ENCODE data around the gene COL6A2.
"Not testable (repeated sequence)": the region's sequence is repeated elsewhere in the genome, so short reads cannot be mapped to it uniquely, and the experiment has no call there.

Gene COL6A2

GRCh38 chr21:46079352-46080170 is 18.4 kb upstream of the COL6A2 start:
- no peak for DNase-seq (ENCODE audit: low spot score)

- no peak for DNase-seq (ENCODE audit: low spot score)
These were observed 17.5 kb upstream of the COL6A2 start for GRCh38 chr21:46080171-46081021.

GRCh38 chr21:46081022-46081861 is 16.7 kb upstream of the COL6A2 start:
- no peak for DNase-seq (ENCODE audit: low spot score)

- DNase-seq (ENCODE audit: low spot score), result no peak
These were observed 15.8 kb upstream of the COL6A2 start for GRCh38 chr21:46081862-46082712.

GRCh38 chr21:46082713-46082962 is 15.3 kb upstream of the COL6A2 start:
- DNase-seq (ENCODE audit: low spot score), result no peak

- DNase-seq (ENCODE audit: low spot score), result no peak
These were observed 14.7 kb upstream of the COL6A2 start for GRCh38 chr21:46082963-46083790.

- DNase-seq (ENCODE audit: low spot score), result no peak
These were observed 13.9 kb upstream of the COL6A2 start for GRCh38 chr21:46083791-46084561.

- no peak for DNase-seq (ENCODE audit: low spot score)
These were observed 13.2 kb upstream of the COL6A2 start for GRCh38 chr21:46084709-46085108.

- not testable (repeated sequence) for DNase-seq (ENCODE audit: low spot score)
These were observed 12.7 kb upstream of the COL6A2 start for GRCh38 chr21:46085259-46085658.

- DNase-seq (ENCODE audit: low spot score), result no peak
These were observed 10.3 kb upstream of the COL6A2 start for GRCh38 chr21:46087641-46088040.

GRCh38 chr21:46088189-46088588 is 9.7 kb upstream of the COL6A2 start:
- no peak for DNase-seq (ENCODE audit: low spot score)

- DNase-seq (ENCODE audit: low spot score), result no peak
These were observed 8.6 kb upstream of the COL6A2 start for GRCh38 chr21:46089285-46089684.

GRCh38 chr21:46091118-46091517 is 6.8 kb upstream of the COL6A2 start:
- no peak for DNase-seq (ENCODE audit: low spot score)

GRCh38 chr21:46091631-46092025 is 6.3 kb upstream of the COL6A2 start:
- DNase-seq (ENCODE audit: low spot score), result no peak

- no peak for DNase-seq (ENCODE audit: low spot score)
These were observed 5.7 kb upstream of the COL6A2 start for GRCh38 chr21:46092026-46092764.

- no peak for DNase-seq (ENCODE audit: low spot score)
These were observed 4.9 kb upstream of the COL6A2 start for GRCh38 chr21:46092811-46093667.

GRCh38 chr21:46093668-46094400 is 4.1 kb upstream of the COL6A2 start:
- no peak for DNase-seq (ENCODE audit: low spot score)

All from LoVo (cell line).